ENCODE data around the gene CYTIP.

The CYTIP gene

GRCh38 chr2:157487747-157488146 lies 43.9 kb upstream of the CYTIP start:
- no peak for TF ChIP-seq NFIC (IDR thresholded peaks at IDR 0.05)
- no peak for TF ChIP-seq EGR1 (IDR thresholded peaks at IDR 0.05)
- TF ChIP-seq TAF1 (IDR thresholded peaks at IDR 0.05; ENCODE audit: low read depth), result no peak
- no peak for TF ChIP-seq USF1 (IDR thresholded peaks at IDR 0.05)
- no peak for TF ChIP-seq CREB1 (IDR thresholded peaks at IDR 0.05; ENCODE audit: low read depth)
- TF ChIP-seq REST (IDR thresholded peaks at IDR 0.05; ENCODE audit: low read depth), result no peak
- no peak for TF ChIP-seq TEAD4 (IDR thresholded peaks at IDR 0.05)
- TF ChIP-seq EP300 (IDR thresholded peaks at IDR 0.05; ENCODE audit: borderline replicate concordance), result no peak
- TF ChIP-seq ZBTB7A (IDR thresholded peaks at IDR 0.05; ENCODE audit: low read depth), result no peak
- TF ChIP-seq RAD21 (IDR thresholded peaks at IDR 0.05; ENCODE audit: low read depth), result no peak
- TF ChIP-seq MAX (IDR thresholded peaks at IDR 0.05), result no peak

- TF ChIP-seq MAX (IDR thresholded peaks at IDR 0.05) (no peak), TAF1 (IDR thresholded peaks at IDR 0.05; ENCODE audit: low read depth) (no peak), NFIC (IDR thresholded peaks at IDR 0.05) (no peak), ZBTB7A (IDR thresholded peaks at IDR 0.05; ENCODE audit: low read depth) (no peak)
Observed at GRCh38 chr2:157487271-157487610, 43.4 kb upstream of the CYTIP start.

- TF ChIP-seq FOXM1 (IDR thresholded peaks at IDR 0.05; ENCODE audit: borderline replicate concordance, low read depth), result no peak
- no peak for TF ChIP-seq EGR1 (IDR thresholded peaks at IDR 0.05)
- no peak for TF ChIP-seq EP300 (IDR thresholded peaks at IDR 0.05; ENCODE audit: borderline replicate concordance)
Observed at GRCh38 chr2:157486596-157487270, 42.8 kb upstream of the CYTIP start.

- TF ChIP-seq MAX (IDR thresholded peaks at IDR 0.05) (no peak), TCF12 (IDR thresholded peaks at IDR 0.05; ENCODE audit: low read depth) (no peak), REST (IDR thresholded peaks at IDR 0.05; ENCODE audit: low read depth) (no peak), USF1 (IDR thresholded peaks at IDR 0.05) (no peak), EP300 (IDR thresholded peaks at IDR 0.05; ENCODE audit: borderline replicate concordance) (no peak), ZBTB7A (IDR thresholded peaks at IDR 0.05; ENCODE audit: low read depth) (no peak), EGR1 (IDR thresholded peaks at IDR 0.05) (no peak), FOXM1 (IDR thresholded peaks at IDR 0.05; ENCODE audit: borderline replicate concordance, low read depth) (no peak), CEBPB (IDR thresholded peaks at IDR 0.05) (no peak), NFIC (IDR thresholded peaks at IDR 0.05) (no peak), TEAD4 (IDR thresholded peaks at IDR 0.05) (no peak), RAD21 (IDR thresholded peaks at IDR 0.05; ENCODE audit: low read depth) (no peak), TAF1 (IDR thresholded peaks at IDR 0.05; ENCODE audit: low read depth) (no peak), YY1 (IDR thresholded peaks at IDR 0.05; ENCODE audit: low read depth) (no peak), CREB1 (IDR thresholded peaks at IDR 0.05; ENCODE audit: low read depth) (no peak)
Observed at GRCh38 chr2:157480182-157480961, 36.5 kb upstream of the CYTIP start.

- TF ChIP-seq TEAD4 (IDR thresholded peaks at IDR 0.05), result no peak
- no peak for TF ChIP-seq TAF1 (IDR thresholded peaks at IDR 0.05; ENCODE audit: low read depth)
- no peak for TF ChIP-seq YY1 (IDR thresholded peaks at IDR 0.05; ENCODE audit: low read depth)
- no peak for TF ChIP-seq CEBPB (IDR thresholded peaks at IDR 0.05)
- TF ChIP-seq REST (IDR thresholded peaks at IDR 0.05; ENCODE audit: low read depth), result no peak
- TF ChIP-seq FOXM1 (IDR thresholded peaks at IDR 0.05; ENCODE audit: borderline replicate concordance, low read depth), result no peak
- TF ChIP-seq RAD21 (IDR thresholded peaks at IDR 0.05; ENCODE audit: low read depth), result no peak
- TF ChIP-seq CREB1 (IDR thresholded peaks at IDR 0.05; ENCODE audit: low read depth), result no peak
- no peak for TF ChIP-seq EP300 (IDR thresholded peaks at IDR 0.05; ENCODE audit: borderline replicate concordance)
- TF ChIP-seq TCF12 (IDR thresholded peaks at IDR 0.05; ENCODE audit: low read depth), result no peak
- no peak for TF ChIP-seq EGR1 (IDR thresholded peaks at IDR 0.05)
- no peak for TF ChIP-seq NFIC (IDR thresholded peaks at IDR 0.05)
- TF ChIP-seq USF1 (IDR thresholded peaks at IDR 0.05), result no peak
- TF ChIP-seq MAX (IDR thresholded peaks at IDR 0.05), result no peak
- TF ChIP-seq ZBTB7A (IDR thresholded peaks at IDR 0.05; ENCODE audit: low read depth), result no peak
Observed at GRCh38 chr2:157479081-157480027, 35.5 kb upstream of the CYTIP start.
